PC-3 (cell line): Measurements from ENCODE around the gene HCFC1R1. TPM values are rescaled to one million over a fixed set of nuclear protein-coding genes. Genes with fewer than 3 reads are reported as not detected.

Experiments
- ATAC-seq: fragments of 200-7000 bp; cut with Tn5 transposase; 2 replicates; pipeline ENCODE4 v1.9.1; 2020; ENCODE audit warnings: mild to moderate bottlenecking, moderate library complexity
- BruUV-seq: library from RNA; stranded (reverse); fragments of 400-500 nt; replicated peaks from 2 replicates; lab custom pipeline; 2021; lab: Mats Ljungman, UMichigan
- CTCF ChIA-PET: fragments of 300-600 bp; sonication (Branson Sonifier 250); formaldehyde crosslinking; loops from one replicate; lab custom pipeline; 2022; ENCODE audit warnings: antibody characterized with exemption; lab: Charles Lee
- POLR2A ChIA-PET: fragments of 300-600 bp; sonication (Branson Sonifier 250); formaldehyde crosslinking; loops from one replicate; lab custom pipeline; 2022; ENCODE audit warnings: antibody characterized with exemption; ENCODE audit not compliant: unreplicated experiment; lab: Charles Lee
- DNase-seq: peaks from one replicate; pipeline ENCODE4 v3.0.0-alpha.2; 2015
- H2AFZ ChIP-seq: fragments of 300-600 bp; sonication (generic); 2 replicates; pipeline ENCODE4 v1.6.0; 2016; ENCODE audit warnings: antibody characterized with exemption, low read length
- H3F3A ChIP-seq: fragments of 300-600 bp; sonication (generic); one replicate; pipeline ENCODE4 v1.6.0; 2017; ENCODE audit warnings: antibody characterized with exemption, low read length, control low read depth, mild to moderate bottlenecking; ENCODE audit not compliant: unreplicated experiment
- H3K27ac ChIP-seq: fragments of 300-600 bp; sonication (generic); 2 replicates; pipeline ENCODE4 v1.5.1; 2016; ENCODE audit warnings: mild to moderate bottlenecking, low read length
- H3K27me3 ChIP-seq: fragments of 300-600 bp; sonication (generic); 2 replicates; pipeline ENCODE4 v1.6.1; 2016; ENCODE audit warnings: low read length, mixed read lengths
- H3K36me3 ChIP-seq: fragments of 300-600 bp; sonication (generic); 2 replicates; pipeline ENCODE4 v1.6.1; 2016; ENCODE audit warnings: low read depth, mixed run types, low read length, mixed read lengths
- H3K4me1 ChIP-seq: fragments of 300-600 bp; sonication (generic); 2 replicates; pipeline ENCODE4 v1.5.1; 2016; ENCODE audit warnings: low read length; ENCODE audit not compliant: insufficient read depth
- H3K4me2 ChIP-seq: fragments of 300-600 bp; sonication (generic); 2 replicates; pipeline ENCODE4 v1.6.0; 2016; ENCODE audit warnings: low read length
- H3K4me3 ChIP-seq: fragments of 300-600 bp; sonication (generic); 2 replicates; pipeline ENCODE4 v1.5.1; 2016; ENCODE audit warnings: mild to moderate bottlenecking, low read length, mixed read lengths
- H3K79me2 ChIP-seq: fragments of 300-600 bp; sonication (generic); 2 replicates; pipeline ENCODE4 v1.6.1; 2017; ENCODE audit warnings: low read length, mixed read lengths
- H3K9ac ChIP-seq: fragments of 300-600 bp; sonication (generic); 2 replicates; pipeline ENCODE4 v1.6.0; 2016; ENCODE audit warnings: mild to moderate bottlenecking, low read length
- H3K9me2 ChIP-seq: fragments of 300-600 bp; sonication (generic); replicated peaks from 2 replicates; pipeline ENCODE4 v1.6.1; 2016; ENCODE audit warnings: mixed run types, low read length, mixed read lengths
- H3K9me3 ChIP-seq: fragments of 300-600 bp; sonication (generic); 2 replicates; pipeline ENCODE4 v1.6.1; 2016; ENCODE audit warnings: low read length, mixed read lengths
- H4K20me1 ChIP-seq: fragments of 300-600 bp; sonication (generic); 2 replicates; pipeline ENCODE4 v1.6.1; 2016; ENCODE audit warnings: low read length, mixed read lengths
- CTCF ChIP-seq: fragments of 300-600 bp; sonication (generic); conservative IDR thresholded peaks from 2 replicates; pipeline ENCODE4 v1.5.1; 2017; ENCODE audit warnings: antibody characterized with exemption, low read depth, mild to moderate bottlenecking, low read length
- EZH2 ChIP-seq: fragments of 300-600 bp; sonication (generic); IDR thresholded peaks from one replicate; pipeline ENCODE4 v1.6.1; 2017; ENCODE audit warnings: antibody characterized with exemption, mild to moderate bottlenecking, low read length; ENCODE audit not compliant: unreplicated experiment
- EZH2phosphoT487 ChIP-seq: fragments of 300-600 bp; sonication (generic); IDR thresholded peaks from 2 replicates; pipeline ENCODE4 v1.6.1; 2018; ENCODE audit warnings: mild to moderate bottlenecking, antibody characterized with exemption, low read length, borderline replicate concordance
- intact Hi-C: fragments of 100-400 bp; cut with micrococcal nuclease; formaldehyde crosslinking; loops from 2 replicates; pipeline ENCODE4 v1.9.0; 2023
- total RNA-seq: library from RNA; depleted of rRNA; stranded (reverse); fragments of >200 nt; gene quantifications from 2 replicates; pipeline ENCODE4 v1.2.3, GENCODE V29; 2014

HCFC1R1 gene
- total RNA-seq, 1 experiment from 2014 or later, result 56.4 TPM

- peak overlapping the region; percentile 74; the same call in 1 of the 2 replicates for H3K4me3 ChIP-seq
- no peak overlapping the region for H2AFZ ChIP-seq
- ATAC-seq, result no peak
Observed at GRCh38 chr16:3046641-3047386, 23.1 kb upstream of the HCFC1R1 start.

GRCh38 chr16:3045758-3046640 lies 22.3 kb upstream of the HCFC1R1 start, which contains the start of gene MMP25:
Gene MMP25, plus strand, starts transcription at chr16:3046561. Its CDS starts 357 bp downstream, at chr16:3046918.
- BruUV-seq, result no TSS peak
- no peaks in the 10 kb centered on the region for H3K36me3 ChIP-seq
- H2AFZ ChIP-seq, result peak within 1 kb of the TSS; percentile 92
- peak within 1 kb of the TSS; percentile 74 for H3K4me3 ChIP-seq
- no peaks in the 10 kb centered on the region for H3K79me2 ChIP-seq
- no peak within 1 kb of the TSS for H3K27ac ChIP-seq
- H3K4me1 ChIP-seq, result no peaks in the 10 kb centered on the region
- DNase-seq (no peak), ATAC-seq (peak; percentile 51)
- POLR2A ChIA-PET, result no interaction called here
- H3K9me3 ChIP-seq, result no peaks in the 10 kb centered on the region
- CTCF ChIA-PET, result interaction anchor here (0.6 kb wide), 1 partner anchor 13 kb away, joined by 3 read pairs; no protein-coding TSS in a partner anchor
- no peak within 1 kb of the TSS for H3K9ac ChIP-seq
- peak within 1 kb of the TSS; percentile 98 for H3K4me2 ChIP-seq
- intact Hi-C loops, result no loop called here
- H4K20me1 ChIP-seq, result no peaks in the 10 kb centered on the region
- H3K27me3 ChIP-seq, result peaks cover 3% of the 10 kb centered on the region; the same call in 1 of the 2 replicates
- TF ChIP-seq EZH2 (no peak), CTCF (no peak), EZH2phosphoT487 (no peak)
- H3F3A ChIP-seq, result no peaks in the 10 kb centered on the region
- H3K9me2 ChIP-seq, result no peaks in the 10 kb centered on the region

More at GRCh38 chr16:3046641-3047386, 23.1 kb upstream of the HCFC1R1 start:
- H3K4me2 ChIP-seq, result peak overlapping the region; percentile 98; the same call in 1 of the 2 replicates
- no peaks in the 10 kb centered on the region for H3K36me3 ChIP-seq
- no peak for DNase-seq
- H3K9me3 ChIP-seq, result no peaks in the 10 kb centered on the region
- H3F3A ChIP-seq, result no peaks in the 10 kb centered on the region
- H3K27me3 ChIP-seq, result peaks cover 3% of the 10 kb centered on the region; the same call in 1 of the 2 replicates
- ChIA-PET POLR2A (no interaction called here), CTCF (interaction anchor here (1.0 kb wide), 1 partner anchor 15 kb away, joined by 3 read pairs; no protein-coding TSS in a partner anchor)
- H3K79me2 ChIP-seq, result no peaks in the 10 kb centered on the region
- H4K20me1 ChIP-seq, result no peaks in the 10 kb centered on the region
- TF ChIP-seq EZH2phosphoT487, result no peak
- TF ChIP-seq CTCF, result no peak
- TF ChIP-seq EZH2, result no peak
- intact Hi-C loops, result no loop called here
- no peak overlapping the region for H3K27ac ChIP-seq
- H3K9me2 ChIP-seq, result no peaks in the 10 kb centered on the region
- no peak overlapping the region for H3K9ac ChIP-seq
- no peaks in the 10 kb centered on the region for H3K4me1 ChIP-seq
- no TSS peak for BruUV-seq
